NOMO-1 treated with dmso at 0.1 percent for 144 hours (cell line): ENCODE data around the gene STK17A.

Source experiments
- DNase-seq: peaks from one replicate; lab custom pipeline; 2025; ENCODE audit not compliant: unreplicated experiment; lab: John Stamatoyannopoulos, UW

Gene STK17A

DNA sequence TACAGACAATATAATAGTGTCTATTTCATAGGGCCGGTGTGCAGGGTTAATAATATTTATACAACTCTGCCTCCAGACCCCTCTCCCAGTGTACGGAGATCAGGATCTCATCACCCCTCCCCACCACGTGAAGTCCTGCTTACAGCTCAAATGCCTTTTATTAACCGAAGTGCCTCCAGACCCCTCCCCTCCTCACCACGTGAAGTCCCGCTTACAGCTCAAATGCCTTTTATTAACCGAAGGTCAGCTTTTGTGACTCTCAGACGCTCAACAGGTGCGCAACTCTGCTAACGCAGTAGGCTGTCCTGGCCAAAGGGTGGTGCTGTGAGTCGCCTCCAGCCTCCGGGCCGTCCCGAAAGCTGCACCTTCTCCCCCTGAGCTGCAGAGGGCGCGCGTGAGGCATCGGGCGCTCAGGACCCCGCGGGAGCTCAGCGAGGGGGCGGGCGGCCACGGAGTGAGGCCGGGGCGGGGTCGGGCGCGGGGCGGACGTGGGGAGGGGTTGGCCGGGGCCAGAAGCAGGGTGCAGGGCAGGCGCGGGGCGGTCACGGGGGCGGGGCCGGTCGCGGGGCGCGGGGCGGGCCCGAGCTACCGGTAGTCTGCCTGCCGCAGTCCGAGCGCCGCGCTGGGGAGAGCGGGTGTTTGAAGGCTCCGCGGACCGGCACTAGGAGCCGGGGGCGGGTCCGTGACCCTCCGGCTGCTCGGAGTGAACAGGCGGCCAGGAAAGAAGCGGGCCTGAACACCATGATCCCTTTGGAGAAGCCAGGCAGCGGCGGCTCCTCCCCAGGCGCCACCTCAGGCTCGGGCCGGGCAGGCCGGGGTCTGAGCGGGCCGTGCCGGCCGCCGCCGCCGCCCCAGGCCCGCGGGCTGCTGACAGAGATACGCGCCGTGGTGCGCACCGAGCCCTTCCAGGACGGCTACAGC lies at the start of gene STK17A:
Gene STK17A (plus strand): TSS at position 606 of the 921 bp plus-strand sequence. CDS start 136 bp downstream, at position 742.
- DNase-seq, result peak; percentile 87

GRCh38 chr7:43533801-43534479 lies 49.0 kb upstream of the STK17A start:
- DNase-seq, result no peak

DNA sequence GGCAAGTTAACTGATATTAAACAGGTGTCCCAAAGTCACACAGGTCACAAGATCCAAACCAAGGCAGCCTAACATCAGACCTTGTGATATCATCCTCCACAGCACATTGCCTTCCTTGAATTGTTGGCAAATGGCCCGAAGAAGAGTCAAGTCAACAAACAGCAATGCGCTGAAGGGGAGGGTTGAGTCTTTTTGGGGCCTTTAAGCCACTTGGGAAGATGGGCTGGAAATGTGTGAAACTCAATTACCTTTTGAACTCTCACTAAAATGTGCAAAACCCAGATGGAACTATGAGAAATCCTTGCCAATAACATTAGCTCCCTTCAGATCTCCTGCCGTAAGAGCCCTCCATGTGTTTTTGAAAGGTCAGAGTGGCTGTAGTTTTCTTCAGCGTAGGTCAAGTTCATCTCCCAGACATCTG lies 47.9 kb upstream of the STK17A start:
- no peak for DNase-seq

- no peak for DNase-seq
These were observed 46.9 kb upstream of the STK17A start for GRCh38 chr7:43535810-43536585.

DNA sequence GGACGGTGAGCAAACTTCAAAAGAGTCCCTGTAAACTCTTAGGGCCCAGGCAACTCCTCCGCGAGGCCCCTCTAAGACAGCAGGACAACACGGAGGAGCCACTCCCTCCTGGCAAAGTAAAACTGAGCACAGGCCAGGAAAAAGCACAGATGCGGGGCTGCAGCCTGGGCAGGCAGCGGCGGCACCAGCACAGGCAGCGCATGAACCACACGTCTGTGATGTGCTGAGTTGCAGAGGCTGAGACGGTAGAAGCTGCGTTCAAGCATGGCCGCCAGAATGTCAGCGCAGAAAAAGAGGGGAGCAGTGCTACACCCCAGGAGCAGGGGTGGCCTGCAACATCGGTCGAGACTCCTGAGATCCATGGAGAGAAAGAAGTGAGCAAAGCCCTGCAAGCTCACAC lies 46.1 kb upstream of the STK17A start:
- DNase-seq, result no peak

GRCh38 chr7:43537765-43538403 lies 45.0 kb upstream of the STK17A start:
- no peak for DNase-seq

- no peak for DNase-seq
These were observed 44.5 kb upstream of the STK17A start for GRCh38 chr7:43538404-43538771.

GRCh38 chr7:43540471-43540870 lies 42.4 kb upstream of the STK17A start:
- DNase-seq, result no peak

- DNase-seq, result no peak
These were observed 40.2 kb upstream of the STK17A start for GRCh38 chr7:43542716-43543115.

- no peak for DNase-seq
These were observed 36.7 kb upstream of the STK17A start for GRCh38 chr7:43546231-43546630.

DNA sequence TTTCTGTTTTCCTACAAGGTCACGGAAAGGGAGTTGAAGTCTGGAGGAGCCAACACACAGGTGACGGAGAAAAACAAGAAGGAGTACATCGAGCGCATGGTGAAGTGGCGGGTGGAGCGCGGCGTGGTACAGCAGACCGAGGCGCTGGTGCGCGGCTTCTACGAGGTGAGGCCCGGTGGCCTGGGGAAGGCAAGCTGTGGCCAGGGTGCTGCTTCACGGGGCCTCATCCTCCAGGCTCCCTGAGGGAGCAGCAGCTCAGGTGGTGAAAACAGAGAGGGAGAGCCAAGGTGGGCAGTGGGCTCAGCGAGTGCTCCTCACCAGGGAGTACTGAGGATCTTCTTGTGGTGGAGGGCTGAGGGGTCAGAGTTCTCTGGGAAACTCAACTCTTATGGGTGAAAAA lies 32.5 kb upstream of the STK17A start:
- DNase-seq, result no peak

GRCh38 chr7:43552122-43552521 lies 30.8 kb upstream of the STK17A start:
- DNase-seq, result no peak

DNA sequence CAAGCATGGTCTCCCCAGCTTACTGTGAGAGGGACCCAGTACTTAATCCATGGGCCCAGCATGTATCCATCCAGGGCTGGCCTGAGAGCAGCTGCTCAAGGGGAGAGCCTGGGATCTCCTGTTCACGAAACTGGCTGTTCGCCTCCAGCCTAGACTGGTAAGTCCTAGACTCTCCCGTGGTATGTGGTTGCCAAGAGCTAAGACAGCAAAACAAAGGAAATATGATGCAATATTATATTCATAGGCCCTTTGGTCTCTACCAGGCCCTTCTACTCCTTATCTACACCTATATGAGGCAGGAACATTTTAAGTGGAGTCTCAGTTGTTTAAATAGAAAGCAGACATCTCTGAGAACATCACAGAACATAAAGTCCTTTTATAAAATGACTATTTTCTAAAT lies 28.9 kb upstream of the STK17A start:
- peak; percentile 6 for DNase-seq

GRCh38 chr7:43554423-43554822 lies 28.5 kb upstream of the STK17A start:
- DNase-seq, result no peak

GRCh38 chr7:43557831-43558495 lies 24.9 kb upstream of the STK17A start:
- no peak for DNase-seq

- DNase-seq, result no peak
These were observed 23.6 kb upstream of the STK17A start for GRCh38 chr7:43559171-43559945.

- no peak for DNase-seq
These were observed 23.0 kb upstream of the STK17A start for GRCh38 chr7:43559946-43560335.

DNA sequence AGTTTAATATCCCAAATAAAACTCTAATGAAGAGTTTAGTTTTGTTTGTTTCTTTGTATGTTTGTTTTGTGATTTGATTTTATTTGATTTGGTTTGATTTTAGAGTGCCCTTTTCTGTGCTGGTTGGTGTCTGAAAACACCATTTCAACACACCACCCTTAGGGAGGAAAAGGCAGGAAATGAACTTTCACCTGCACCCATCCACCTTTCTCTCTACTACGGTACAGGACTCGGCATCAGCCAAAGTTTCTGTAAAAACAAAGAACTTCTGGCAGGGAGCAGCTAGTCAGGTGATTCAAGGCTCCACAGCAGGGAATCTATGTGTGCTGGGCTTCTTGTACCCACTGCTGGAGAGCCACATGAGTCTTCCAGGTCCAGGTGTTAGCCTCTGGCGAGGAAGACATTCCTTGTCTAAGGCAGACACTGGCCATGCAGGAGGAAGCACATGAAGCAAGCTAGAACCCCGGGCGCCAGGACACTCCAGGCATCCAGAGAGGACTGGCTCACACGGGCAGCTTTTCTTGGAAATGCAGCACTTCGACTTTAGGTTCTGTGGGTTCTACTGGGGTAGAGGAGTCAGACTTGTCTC lies 22.1 kb upstream of the STK17A start:
- no peak for DNase-seq

DNA sequence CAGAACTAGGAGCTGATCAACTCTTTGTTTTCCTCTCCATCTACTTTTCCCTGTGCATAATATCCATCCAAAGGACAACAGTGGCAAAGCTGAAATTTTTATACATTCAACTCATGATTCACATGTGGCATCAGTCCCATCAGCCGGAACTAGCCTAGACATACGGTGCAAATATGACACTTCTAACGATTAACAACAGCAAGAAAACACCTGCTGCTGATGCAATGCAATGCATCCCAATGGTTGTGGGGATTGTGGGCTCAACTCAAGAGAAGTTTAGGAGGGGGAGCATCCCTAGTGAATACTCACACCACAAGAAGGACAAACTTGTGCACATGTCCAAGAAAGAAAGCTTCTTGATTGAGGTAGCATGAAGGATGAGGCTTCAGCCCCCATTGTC lies 20.5 kb upstream of the STK17A start:
- DNase-seq, result no peak
